Stimulated activated CD4-positive, alpha-beta T cell treated with anti-CD3 and anti-CD28 coated beads, Interleukin-2, amount 100 ng/mL, for 48 hours (primary cell): Measurements from ENCODE around the gene ZDHHC12.
"Not testable (repeated sequence)": the region's sequence is repeated elsewhere in the genome, so short reads cannot be mapped to it uniquely, and the experiment has no call there.

ENCODE experiments used
- DNase-seq, 2 donors: peaks; one replicate each; pipeline ENCODE4 v3.0.0-alpha.2; 2020

Gene ZDHHC12

GRCh38 chr9:128706671-128707381 lies 17.1 kb downstream of the ZDHHC12 start:
- no peak for DNase-seq

DNA sequence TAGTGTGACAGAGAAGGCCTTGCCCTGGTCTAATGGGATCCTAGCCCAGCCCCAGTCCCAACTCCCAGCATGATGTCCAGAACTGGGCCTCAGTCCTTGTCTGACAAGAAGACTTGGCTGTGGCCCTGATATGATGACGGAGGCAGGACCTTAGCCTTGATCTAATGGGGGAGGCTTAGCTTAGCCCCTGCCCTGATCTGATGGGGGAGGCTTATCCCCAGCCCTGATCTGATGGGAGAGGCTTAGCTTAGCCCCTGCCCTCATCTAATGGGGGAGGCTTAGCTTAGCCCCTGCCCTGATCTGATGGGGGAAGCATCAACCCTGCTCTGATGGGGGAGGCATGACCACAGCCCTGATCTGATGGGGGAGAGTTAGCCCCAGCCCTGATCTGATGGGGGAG lies 17.9 kb downstream of the ZDHHC12 start:
- DNase-seq: no peak

- DNase-seq: no peak
These were observed 18.6 kb downstream of the ZDHHC12 start for GRCh38 chr9:128705051-128705965.

DNA sequence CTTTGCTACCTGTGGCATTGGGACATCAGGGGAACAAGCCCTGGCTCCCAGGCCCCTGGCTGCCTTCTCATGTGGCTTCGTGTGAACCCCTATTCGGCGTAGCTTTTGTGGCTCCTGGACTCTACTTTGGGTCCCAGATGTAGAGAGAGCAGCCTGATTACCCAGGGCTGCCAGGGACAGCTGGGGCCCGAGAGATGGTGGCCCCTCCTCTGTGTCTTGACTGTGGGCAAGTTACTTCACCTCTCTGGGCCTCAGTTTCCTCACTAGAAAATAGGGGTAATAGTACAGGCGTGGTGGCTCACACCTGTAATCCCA lies 19.6 kb downstream of the ZDHHC12 start:
- no peak for DNase-seq

DNA sequence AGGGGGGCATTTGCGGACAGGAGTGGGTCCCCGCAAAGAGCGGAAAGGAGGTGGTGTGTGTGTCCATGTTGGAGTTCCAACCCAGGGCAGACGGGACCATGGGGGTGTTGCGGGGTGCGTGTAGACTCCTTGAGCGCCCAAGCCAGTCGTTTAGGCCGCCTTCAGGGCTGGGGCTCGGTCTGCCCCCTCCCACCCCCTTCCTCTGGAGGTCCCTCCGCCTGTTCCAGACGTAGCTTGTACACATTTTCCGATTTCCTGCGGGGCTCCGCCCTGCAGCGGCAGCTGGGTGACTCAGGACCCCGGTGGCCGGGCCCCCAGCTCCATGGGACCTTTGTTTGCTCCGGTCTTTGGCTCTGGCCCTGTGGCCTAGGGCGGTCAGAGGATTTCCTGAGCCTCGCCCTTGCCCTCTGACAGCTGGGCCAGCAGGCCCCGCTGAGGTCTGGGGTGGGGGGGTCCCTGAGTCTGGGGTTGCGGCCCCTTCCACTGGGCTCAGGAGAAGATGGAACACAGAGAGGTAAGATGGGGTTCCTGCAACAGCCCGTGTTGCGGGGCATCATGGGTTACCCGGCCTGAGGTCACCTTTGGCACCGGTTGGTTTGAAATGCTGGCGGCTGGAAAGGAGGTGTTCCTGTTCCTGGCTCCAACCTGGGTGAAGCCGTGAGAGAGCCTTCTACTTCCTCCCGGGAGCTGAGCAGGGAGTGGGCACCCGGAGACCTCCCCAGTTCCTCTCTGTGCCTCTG lies 20.1 kb downstream of the ZDHHC12 start:
- DNase-seq: no peak

GRCh38 chr9:128702949-128703615 lies 20.8 kb downstream of the ZDHHC12 start:
- DNase-seq: no peak

DNA sequence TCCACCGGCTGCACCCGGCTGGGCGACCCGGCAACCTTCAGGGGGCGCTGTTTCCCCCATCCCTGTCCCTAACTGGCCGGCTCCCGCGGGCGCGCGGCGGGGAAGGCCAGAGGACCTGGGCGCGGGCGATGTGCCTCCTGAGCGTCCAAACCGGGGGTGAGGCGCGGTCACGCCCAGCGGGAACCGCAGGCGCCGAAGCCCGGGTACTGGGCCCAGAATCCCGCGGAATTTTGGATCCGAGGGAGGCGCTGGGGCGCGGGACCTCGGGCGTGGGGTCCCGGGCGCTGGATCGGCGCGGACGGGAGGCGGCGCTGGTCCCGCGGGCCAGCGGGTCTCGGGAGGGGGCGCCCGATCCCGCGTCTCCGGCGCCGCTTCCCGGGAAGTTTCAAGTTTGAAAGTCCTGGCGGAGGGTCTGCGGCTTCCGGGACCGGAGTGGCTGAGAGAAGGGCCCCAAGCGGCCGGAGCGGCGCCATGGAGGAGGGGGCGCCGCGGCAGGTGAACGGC lies 21.4 kb downstream of the ZDHHC12 start, which contains the start of gene PKN3:
TSS of gene PKN3 (plus strand) at position 59 of the 504 bp plus-strand sequence. CDS start at position 472, 413 bp downstream.
- DNase-seq: peak; percentile 92 to 95

DNA sequence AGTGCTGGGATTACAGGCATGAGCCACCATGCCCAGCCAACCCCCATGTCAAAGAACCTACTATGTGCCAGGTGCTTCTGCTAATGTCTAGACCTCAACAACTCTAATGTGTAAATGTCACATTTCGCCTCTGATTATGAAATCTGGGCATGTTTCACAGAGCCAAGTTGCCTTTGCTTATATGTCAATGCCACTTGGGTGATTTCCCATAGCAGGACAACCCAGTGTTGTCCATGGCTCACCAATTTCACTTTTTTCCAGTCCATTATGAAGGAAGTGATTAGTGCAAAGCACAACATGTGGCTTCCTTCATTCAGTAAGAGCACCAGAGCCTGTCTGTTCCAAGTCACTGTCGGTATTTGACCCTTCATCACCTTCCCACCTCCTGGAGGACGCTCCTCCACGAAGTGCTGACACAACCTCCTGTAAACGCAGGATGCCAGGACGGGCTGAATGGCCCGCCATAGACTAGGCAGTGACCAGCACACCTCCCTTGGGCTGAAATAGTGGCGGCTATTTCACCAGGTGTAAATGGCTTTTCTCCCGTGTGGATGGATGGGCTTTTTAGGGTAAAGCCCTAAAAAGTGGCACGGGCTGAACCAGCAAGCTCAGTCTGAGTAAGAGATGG lies 22.6 kb downstream of the ZDHHC12 start:
- DNase-seq: no peak

GRCh38 chr9:128699096-128699795 lies 24.7 kb downstream of the ZDHHC12 start:
- DNase-seq: not testable (repeated sequence)

- DNase-seq: no peak
These were observed 26.8 kb downstream of the ZDHHC12 start for GRCh38 chr9:128696923-128697707.

DNA sequence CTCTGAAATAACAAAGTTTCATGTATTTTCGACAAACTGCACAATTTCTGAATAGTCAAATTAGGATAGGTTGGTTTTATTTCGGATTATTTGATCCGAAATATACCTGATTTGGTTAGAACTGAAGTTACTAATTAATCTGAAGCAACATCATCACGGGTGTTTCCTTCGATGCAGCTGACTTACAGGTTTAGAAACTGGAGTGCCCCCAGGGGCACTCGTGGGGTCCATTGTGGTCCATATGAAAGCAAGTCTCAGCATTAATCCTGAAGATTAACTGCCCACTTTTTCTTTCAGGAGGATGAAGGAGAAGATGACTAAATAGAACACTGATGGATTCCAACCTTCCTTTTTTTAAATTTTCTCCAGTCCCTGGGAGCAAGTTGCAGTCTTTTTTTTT lies 29.6 kb downstream of the ZDHHC12 start:
- no peak for DNase-seq

DNA sequence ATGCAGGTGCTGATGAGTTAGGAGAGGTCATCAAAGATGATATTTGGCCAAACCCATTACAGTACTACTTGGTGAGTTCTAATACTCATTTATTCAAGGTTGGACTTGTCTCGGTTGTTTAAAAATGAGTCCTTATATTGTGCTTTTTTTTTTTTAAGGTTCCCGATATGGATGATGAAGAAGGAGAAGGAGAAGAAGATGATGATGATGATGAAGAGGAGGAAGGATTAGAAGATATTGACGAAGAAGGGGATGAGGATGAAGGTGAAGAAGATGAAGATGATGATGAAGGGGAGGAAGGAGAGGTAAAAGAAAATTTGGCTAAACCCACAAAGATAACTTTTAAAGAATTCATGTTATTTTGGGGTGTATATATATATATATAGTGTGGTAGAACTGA lies 30.2 kb downstream of the ZDHHC12 start:
- DNase-seq: not testable (repeated sequence)

- no peak for DNase-seq
These were observed 33.3 kb downstream of the ZDHHC12 start for GRCh38 chr9:128690684-128691034.

DNA sequence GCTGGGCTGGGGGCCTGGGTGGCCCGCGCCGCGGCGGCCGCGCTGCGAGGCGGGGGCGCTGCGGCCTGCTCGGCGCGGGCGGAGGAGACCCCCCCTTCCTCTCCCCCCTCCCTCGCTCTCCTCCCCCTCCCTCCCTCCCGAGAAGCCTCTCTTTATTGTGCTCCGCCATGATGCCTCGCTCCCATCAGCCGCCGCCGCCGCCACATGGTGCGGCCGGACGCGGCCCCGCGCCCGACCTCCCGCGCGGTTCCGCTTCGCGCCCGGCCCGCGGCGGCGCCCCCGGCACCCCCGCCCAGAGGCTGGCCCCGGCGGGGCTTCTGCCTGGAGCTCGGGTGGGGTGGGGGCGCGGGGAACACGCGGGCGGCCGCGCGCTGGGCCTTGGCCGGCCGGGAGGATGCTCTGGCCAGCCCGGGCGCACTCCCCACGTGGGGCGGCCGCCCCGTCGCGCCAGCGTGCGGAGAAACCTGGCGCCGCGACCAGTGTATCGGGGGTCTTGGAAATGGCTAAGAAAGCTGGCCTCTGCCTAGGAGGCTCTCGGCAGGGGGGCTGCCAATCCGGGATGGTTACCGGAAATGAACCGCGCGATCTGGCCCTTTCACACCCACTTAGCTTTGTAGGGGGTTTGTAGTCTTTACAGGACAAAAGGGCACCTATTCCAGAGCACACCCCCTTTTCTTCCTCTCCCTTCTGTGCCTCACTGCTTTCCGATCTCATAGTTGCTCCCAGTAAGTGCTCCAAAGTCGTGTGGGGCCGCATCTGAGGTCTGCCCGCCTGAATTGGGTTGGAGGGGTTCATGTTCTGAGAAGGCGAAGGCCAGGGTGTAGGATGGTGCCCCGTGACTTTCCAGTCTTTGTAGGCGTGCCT lies 33.9 kb downstream of the ZDHHC12 start:
- DNase-seq: peak; percentile 22 to 41

DNA sequence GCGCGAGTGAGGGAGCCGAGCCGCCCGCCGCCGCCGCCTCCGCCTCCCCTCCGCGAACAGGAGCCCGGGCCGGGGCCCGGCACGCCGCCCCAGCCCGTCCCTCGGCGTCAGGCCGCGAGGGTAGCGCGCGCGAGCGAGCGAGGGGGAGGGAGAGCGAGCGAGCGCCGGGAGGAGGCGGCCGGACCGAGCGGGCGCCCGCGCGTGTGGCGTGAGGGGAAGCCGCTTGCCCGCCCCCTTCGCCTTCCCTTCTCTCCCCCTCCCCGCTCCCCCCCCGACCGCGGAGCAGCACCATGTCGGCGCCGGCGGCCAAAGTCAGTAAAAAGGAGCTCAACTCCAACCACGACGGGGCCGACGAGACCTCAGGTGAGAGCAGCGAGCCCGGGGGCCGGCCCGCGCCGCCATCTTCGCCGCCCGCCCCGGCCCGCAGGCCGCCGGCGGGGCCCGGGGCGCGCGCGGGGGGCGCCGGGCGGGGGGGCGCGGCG lies 34.6 kb downstream of the ZDHHC12 start:
- DNase-seq: peak; percentile 35 to 38

GRCh38 chr9:128688501-128689292 lies 35.2 kb downstream of the ZDHHC12 start, which contains the start of gene SET:
Gene SET, plus strand, starts transcription at chr9:128689222. Its CDS starts 361 bp downstream, at chr9:128689583.
- DNase-seq: peak; percentile 89 to 93

DNA sequence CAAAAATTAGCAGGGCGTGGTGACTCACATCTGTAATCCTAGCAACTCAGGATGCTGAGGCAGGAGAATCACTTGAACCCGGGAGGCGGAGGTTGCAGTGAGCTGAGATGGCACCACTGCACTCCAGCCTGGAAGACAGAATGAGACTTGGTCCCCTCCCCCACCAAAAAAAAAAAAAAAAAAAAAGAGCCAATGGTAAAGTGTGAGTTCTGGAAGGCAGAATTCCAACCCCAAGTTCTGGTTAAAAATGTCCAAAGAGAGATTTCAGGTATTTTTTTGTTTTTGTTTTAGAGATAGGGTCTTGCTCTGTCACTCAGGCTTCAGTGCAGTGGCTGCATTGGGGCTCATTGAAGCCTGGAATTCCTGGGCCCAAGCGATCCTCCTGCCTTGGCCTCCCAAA lies 36.5 kb downstream of the ZDHHC12 start:
- no peak for DNase-seq
